GM12878 (cell line): ENCODE results near the gene NBPF1. TPM values are rescaled to one million over a fixed set of nuclear protein-coding genes. Genes with fewer than 3 reads are reported as not detected.
A peak's percentile ranks its signal among the peaks of the same experiment; 100 is the strongest.
"Not testable (repeated sequence)": the region's sequence is repeated elsewhere in the genome, so short reads cannot be mapped to it uniquely, and the experiment has no call there.

Experiments used
- ATAC-seq: fragments of 200-7000 bp; cut with Tn5 transposase; 3 replicates; pipeline ENCODE4 v1.9.1; 2020; ENCODE audit warnings: mild to moderate bottlenecking, moderate library complexity
- BruUV-seq: library from RNA; stranded (reverse); fragments of 400-500 nt; replicated peaks from 2 replicates; lab custom pipeline; 2021; lab: Mats Ljungman, UMichigan
- CTCF ChIA-PET: fragments of 300-600 bp; sonication (Branson Sonifier 250); formaldehyde crosslinking; extraction: SDS; loops from one replicate; lab custom pipeline; 2021; ENCODE audit warnings: inconsistent platforms; lab: Yijun Ruan, JAX
- POLR2A ChIA-PET: fragments of 350-600 bp; formaldehyde crosslinking; extraction: SDS; loops from one replicate; lab custom pipeline; 2021; ENCODE audit warnings: inconsistent platforms; lab: Charles Lee
- RAD21 ChIA-PET: fragments of 300-600 bp; sonication (Branson Sonifier 250); formaldehyde crosslinking; loops from one replicate; lab custom pipeline; 2023; ENCODE audit warnings: antibody characterized with exemption; ENCODE audit not compliant: unreplicated experiment; lab: Charles Lee
- SMC1A ChIA-PET: fragments of 300-600 bp; sonication (Branson Sonifier 250); formaldehyde crosslinking; loops from one replicate; lab custom pipeline; 2023; ENCODE audit not compliant: unreplicated experiment, uncharacterized antibody; lab: Charles Lee
- DNase-seq: peaks from one replicate; pipeline ENCODE4 v3.0.0-alpha.2; 2011; ENCODE audit warnings: low read depth, low spot score
- FAIRE-seq: peaks from 3 replicates; lab custom pipeline; 2011; peaks lifted over from hg19 to GRCh38; lab: Jason Lieb, UNC
- H2AFZ ChIP-seq: 2 replicates; pipeline ENCODE4 v1.6.0; 2011; ENCODE audit warnings: low read depth, low read length, control low read depth; ENCODE audit not compliant: control insufficient read depth
- H3K27ac ChIP-seq: 2 replicates; pipeline ENCODE4 v1.5.1; 2011; ENCODE audit warnings: control low read depth; ENCODE audit not compliant: control insufficient read depth, insufficient read depth
- H3K27me3 ChIP-seq, 2 experiments: replicated peaks in 1 of 2; 2 replicates each; pipeline versions ENCODE4 v1.6.0 to v1.6.1; 2011; ENCODE audit warnings: low read length in 1 of 2; ENCODE audit not compliant: control insufficient read depth in 2 of 2, insufficient read depth in 2 of 2
- H3K36me3 ChIP-seq, 2 experiments: 2 replicates each; pipeline ENCODE4 v1.5.1; 2011; ENCODE audit warnings: low read length in 1 of 2; ENCODE audit not compliant: control insufficient read depth in 2 of 2, insufficient read depth in 2 of 2
- H3K4me1 ChIP-seq: 2 replicates; pipeline ENCODE4 v1.6.1; 2011; ENCODE audit warnings: mild to moderate bottlenecking, low read length, moderate library complexity, mixed read lengths; ENCODE audit not compliant: control insufficient read depth, insufficient read depth
- H3K4me2 ChIP-seq: 2 replicates; pipeline ENCODE4 v1.6.0; 2011; ENCODE audit warnings: control low read depth; ENCODE audit not compliant: control insufficient read depth, insufficient read depth
- H3K4me3 ChIP-seq: fragments of 200-600 bp; sonication (generic); 2 replicates; pipeline ENCODE4 v1.5.1; 2016
- H3K79me2 ChIP-seq: 2 replicates; pipeline ENCODE4 v1.6.0; 2011; ENCODE audit warnings: low read length; ENCODE audit not compliant: control insufficient read depth, insufficient read depth
- H3K9ac ChIP-seq: 2 replicates; pipeline ENCODE4 v1.8.0; 2011; ENCODE audit warnings: low read length, control low read depth, mixed read lengths; ENCODE audit not compliant: control insufficient read depth, insufficient read depth
- H3K9me3 ChIP-seq: replicated peaks from 3 replicates; pipeline ENCODE4 v1.5.1; 2011; ENCODE audit warnings: mild to moderate bottlenecking, low read length; ENCODE audit not compliant: control insufficient read depth, insufficient read depth
- H4K20me1 ChIP-seq: 2 replicates; pipeline ENCODE4 v1.6.0; 2011; ENCODE audit not compliant: control insufficient read depth, insufficient read depth
- MYC ChIP-seq: IDR thresholded peaks from 2 replicates; pipeline ENCODE4 v1.6.1; 2011; ENCODE audit warnings: mild to moderate bottlenecking, low read length, moderate library complexity, inconsistent platforms; ENCODE audit not compliant: insufficient read depth, insufficient replicate concordance, insufficient read length, severe bottlenecking
- WGBS: methylation state at CpG from one replicate; pipeline ENCODE4 v1.1.6; 2016; ENCODE audit warnings: low lambda C conversion rate; ENCODE audit not compliant: insufficient replicate concordance, insufficient coverage; ENCODE audit errors: missing lambda C conversion rate; 5-methylcytosine and 5-hydroxymethylcytosine counted together
- in situ Hi-C: fragments of 300-500 bp; cut with MboI; formaldehyde crosslinking; loops from 9 replicates; pipeline ENCODE4 v1.14.3; 2018; ENCODE audit warnings: mixed read lengths
- intact Hi-C: fragments of 100-400 bp; cut with micrococcal nuclease; formaldehyde crosslinking; loops from one replicate; pipeline ENCODE4 v1.14.2; 2022; ENCODE audit not compliant: unreplicated experiment
- polyA plus RNA-seq, 11 experiments: library from polyadenylated mRNA; depleted of rRNA in 4 of 11; unstranded in 6 of 11; stranded (reverse) in 5 of 11; fragments of >200 nt; fragmentation: Nextera tagmentation in 4 of 11; fragmentation: Illumina TruSeq in 1 of 11; extraction: Ambion mirVana in 4 of 11; extraction: Trizol in 1 of 11; gene quantifications; 1 replicate in 1 of 11; 2 replicates in 10 of 11; pipeline versions ENCODE4 v1.2.1 to v1.2.3, GENCODE V29; 2011 to 2016; ENCODE audit warnings: inconsistent platforms in 2 of 11, missing spikeins in 2 of 11, low read depth in 1 of 11
- total RNA-seq, 4 experiments: library from RNA; depleted of rRNA in 3 of 4; stranded (reverse); fragments of >200 nt in 3 of 4; fragmentation: Illumina TruSeq in 1 of 4; extraction: Trizol in 1 of 4; gene quantifications; 2 replicates each; pipeline versions ENCODE4 v1.2.1 to v1.2.3, GENCODE V29; 2013 to 2021

The NBPF1 gene
- total and polyA plus RNA-seq, 10 of the 15 experiments (the other 5 are each of a cell fraction or from before 2014, with no cell fraction given): 0.20 to 3.4 (median 0.71) TPM

GRCh38 chr1:16643001-16643411 is 29.6 kb upstream of the NBPF1 start:
- CTCF ChIA-PET, FAIRE-seq: not testable (repeated sequence)
- RAD21 ChIA-PET: interaction anchor here (0.6 kb wide), 1 partner anchor 66 kb away, joined by 3 read pairs; no protein-coding TSS in a partner anchor

GRCh38 chr1:16642025-16642966 is 28.9 kb upstream of the NBPF1 start:
- ATAC-seq, POLR2A ChIA-PET, DNase-seq, intact Hi-C loops, H3K9ac ChIP-seq, H3K4me3 ChIP-seq, RAD21 ChIA-PET, H3K36me3 ChIP-seq, H3K27me3 ChIP-seq, BruUV-seq, H4K20me1 ChIP-seq, H3K9me3 ChIP-seq, in situ Hi-C loops, SMC1A ChIA-PET, FAIRE-seq, H2AFZ ChIP-seq, H3K27ac ChIP-seq: not testable (repeated sequence)
- 78% methylated on average over 8 of the region's 9 CpGs for WGBS
- peaks cover 18% of the 10 kb centered on the region for H3K4me1 ChIP-seq
- H3K79me2 ChIP-seq: peaks cover 13% of the 10 kb centered on the region
- peak overlapping the region; percentile 100 for H3K4me2 ChIP-seq
- CTCF ChIA-PET: interaction anchor here (2.9 kb wide), 1 partner anchor 18 kb away, joined by 8 read pairs; no protein-coding TSS in a partner anchor

More at GRCh38 chr1:16643001-16643411, 29.6 kb upstream of the NBPF1 start:
- H3K4me3 ChIP-seq, H3K9ac ChIP-seq, DNase-seq, H3K36me3 ChIP-seq, POLR2A ChIA-PET, ATAC-seq, in situ Hi-C loops, H3K27ac ChIP-seq, intact Hi-C loops, H2AFZ ChIP-seq, SMC1A ChIA-PET, H4K20me1 ChIP-seq, BruUV-seq, H3K9me3 ChIP-seq, H3K27me3 ChIP-seq: not testable (repeated sequence)
- TF ChIP-seq MYC: peak; percentile 27
- Histone ChIP-seq H3K79me2 (peaks cover 13% of the 10 kb centered on the region), H3K4me2 (peak overlapping the region; percentile 100), H3K4me1 (peaks cover 18% of the 10 kb centered on the region)
- 86% methylated on average over 4 of the region's 4 CpGs for WGBS

- FAIRE-seq, H3K27ac ChIP-seq, H3K4me3 ChIP-seq, DNase-seq, H2AFZ ChIP-seq, in situ Hi-C loops, H3K27me3 ChIP-seq, intact Hi-C loops, ATAC-seq, H4K20me1 ChIP-seq, H3K4me2 ChIP-seq, RAD21 ChIA-PET, H3K9me3 ChIP-seq, SMC1A ChIA-PET, H3K36me3 ChIP-seq, H3K9ac ChIP-seq: not testable (repeated sequence)
- ChIA-PET CTCF (interaction anchor here (0.7 to 2.9 kb wide), 3 partner anchors 17 to 562 kb away, joined by 3 to 8 read pairs (median 3); no protein-coding TSS in a partner anchor), POLR2A (interaction anchor here (0.6 kb wide), 1 partner anchor 180 kb away, joined by 3 read pairs; no protein-coding TSS in a partner anchor)
- H3K79me2 ChIP-seq: peaks cover 13% of the 10 kb centered on the region
- peaks cover 18% of the 10 kb centered on the region for H3K4me1 ChIP-seq
- WGBS: 82% methylated on average over 8 of the region's 8 CpGs
- BruUV-seq: TSS peak; percentile 16
These were observed 28.0 kb upstream of the NBPF1 start for GRCh38 chr1:16641159-16641975.
